H9 (cell line): ENCODE measurements around the gene TP73. TPM values are rescaled to one million over a fixed set of nuclear protein-coding genes. Genes with fewer than 3 reads are reported as not detected.

ENCODE experiments used
- DNase-seq: peaks from one replicate; pipeline ENCODE4 v3.0.0-alpha.2; 2017
- H2AFZ ChIP-seq: one replicate; pipeline ENCODE4 v1.6.1; 2013; ENCODE audit warnings: mild to moderate bottlenecking, low read length, control low read depth, moderate library complexity
- H2AK5ac ChIP-seq: 2 replicates; pipeline ENCODE4 v1.6.1; 2013; ENCODE audit warnings: low read length, control low read depth, mixed read lengths; ENCODE audit not compliant: insufficient read length
- H2BK120ac ChIP-seq: one replicate; pipeline ENCODE4 v1.6.1; 2013; ENCODE audit warnings: low read depth, mild to moderate bottlenecking, low read length, control low read depth, inconsistent platforms; ENCODE audit not compliant: poor library complexity, severe bottlenecking
- H2BK12ac ChIP-seq: 2 replicates; pipeline ENCODE4 v1.6.1; 2013; ENCODE audit warnings: low read length, control low read depth, mixed read lengths, low read depth; ENCODE audit not compliant: insufficient read length
- H2BK15ac ChIP-seq: 2 replicates; pipeline ENCODE4 v1.6.1; 2013; ENCODE audit warnings: low read depth, low read length, control low read depth
- H2BK20ac ChIP-seq: one replicate; pipeline ENCODE4 v1.6.1; 2013; ENCODE audit warnings: low read depth, mild to moderate bottlenecking, low read length, control low read depth, inconsistent platforms; ENCODE audit not compliant: poor library complexity, severe bottlenecking
- H2BK5ac ChIP-seq: 2 replicates; pipeline ENCODE4 v1.6.1; 2013; ENCODE audit warnings: low read length, control low read depth, mixed read lengths; ENCODE audit not compliant: insufficient read length
- H3K14ac ChIP-seq: 2 replicates; pipeline ENCODE4 v1.6.1; 2013; ENCODE audit warnings: low read length, control low read depth; ENCODE audit not compliant: insufficient read depth
- H3K18ac ChIP-seq: 2 replicates; pipeline ENCODE4 v1.6.1; 2013; ENCODE audit warnings: low read depth, mild to moderate bottlenecking, mixed read lengths, low read length, control low read depth; ENCODE audit not compliant: insufficient read length
- H3K23ac ChIP-seq: 2 replicates; pipeline ENCODE4 v1.6.1; 2013; ENCODE audit warnings: low read length, control low read depth, mixed read lengths, low read depth; ENCODE audit not compliant: insufficient read length
- H3K23me2 ChIP-seq: 2 replicates; pipeline ENCODE4 v1.6.1; 2013; ENCODE audit warnings: low read depth, mild to moderate bottlenecking, mixed read lengths, low read length, control low read depth; ENCODE audit not compliant: insufficient read length, poor library complexity, severe bottlenecking
- H3K27ac ChIP-seq: 2 replicates; pipeline ENCODE4 v1.5.1; 2013; ENCODE audit warnings: low read length, control low read depth, mixed read lengths, low read depth; ENCODE audit not compliant: insufficient read length
- H3K27me3 ChIP-seq: 2 replicates; pipeline ENCODE4 v1.6.1; 2013; ENCODE audit warnings: low read length, control low read depth, inconsistent platforms; ENCODE audit not compliant: insufficient read depth
- H3K4ac ChIP-seq: 2 replicates; pipeline ENCODE4 v1.6.1; 2013; ENCODE audit warnings: low read depth, mild to moderate bottlenecking, control low read depth, inconsistent platforms, low read length, moderate library complexity
- H3K4me1 ChIP-seq: 2 replicates; pipeline ENCODE4 v1.6.1; 2013; ENCODE audit warnings: low read length, control low read depth, inconsistent platforms; ENCODE audit not compliant: insufficient read depth
- H3K4me2 ChIP-seq: 2 replicates; pipeline ENCODE4 v1.6.1; 2013; ENCODE audit warnings: low read length, control low read depth, mixed read lengths; ENCODE audit not compliant: insufficient read length, insufficient read depth
- H3K56ac ChIP-seq: 2 replicates; pipeline ENCODE4 v1.6.1; 2013; ENCODE audit warnings: low read depth, mild to moderate bottlenecking, mixed read lengths, low read length, control low read depth; ENCODE audit not compliant: insufficient read length
- H3K79me1 ChIP-seq: 2 replicates; pipeline ENCODE4 v1.6.1; 2013; ENCODE audit warnings: low read depth, mild to moderate bottlenecking, moderate library complexity, low read length, control low read depth, inconsistent platforms; ENCODE audit not compliant: insufficient read depth, poor library complexity, severe bottlenecking
- H3K79me2 ChIP-seq: 2 replicates; pipeline ENCODE4 v1.6.1; 2013; ENCODE audit warnings: low read length, control low read depth, inconsistent platforms; ENCODE audit not compliant: insufficient read depth
- H3K9ac ChIP-seq: 2 replicates; pipeline ENCODE4 v1.6.1; 2013; ENCODE audit warnings: low read length, control low read depth, mixed read lengths; ENCODE audit not compliant: insufficient read length; ENCODE audit errors: extremely low read depth
- H3K9me3 ChIP-seq: one replicate; pipeline ENCODE4 v1.6.1; 2013; ENCODE audit warnings: low read depth, low read length, inconsistent platforms; ENCODE audit not compliant: control insufficient read depth
- H3T11ph ChIP-seq: one replicate; pipeline ENCODE4 v1.6.1; 2013; ENCODE audit warnings: mild to moderate bottlenecking, low read length, control low read depth, inconsistent platforms
- H4K20me1 ChIP-seq: one replicate; pipeline ENCODE4 v1.6.1; 2013; ENCODE audit not compliant: control insufficient read depth, insufficient read length, insufficient read depth
- H4K5ac ChIP-seq: 2 replicates; pipeline ENCODE4 v1.6.1; 2013; ENCODE audit warnings: low read depth, mild to moderate bottlenecking, mixed read lengths, low read length, control low read depth; ENCODE audit not compliant: insufficient read length
- H4K8ac ChIP-seq: replicated peaks from 2 replicates; pipeline ENCODE4 v1.6.1; 2013; ENCODE audit warnings: low read length, control low read depth, mixed read lengths, low read depth; ENCODE audit not compliant: insufficient read length
- H4K91ac ChIP-seq: 2 replicates; pipeline ENCODE4 v1.6.1; 2013; ENCODE audit warnings: low read depth, mild to moderate bottlenecking, moderate library complexity, mixed read lengths, low read length, control low read depth; ENCODE audit not compliant: insufficient read length
- H3K27ac Mint-ChIP-seq, 3 experiments: 2 replicates in 2 of 3; 3 replicates in 1 of 3; pipeline ENCODE4 v1.8.0; 2020 to 2021; ENCODE audit warnings: mixed read lengths in 3 of 3, mild to moderate bottlenecking in 1 of 3, moderate library complexity in 1 of 3
- H3K27me3 Mint-ChIP-seq: 2 replicates; pipeline ENCODE4 v1.8.0; 2021; ENCODE audit warnings: low read depth, mild to moderate bottlenecking, moderate library complexity, mixed read lengths
- H3K36me3 Mint-ChIP-seq, 3 experiments: 2 replicates in 2 of 3; 3 replicates in 1 of 3; pipeline ENCODE4 v1.8.0; 2020 to 2021; ENCODE audit warnings: low read depth in 3 of 3, mixed read lengths in 3 of 3; ENCODE audit not compliant: insufficient read depth in 1 of 3
- H3K4me1 Mint-ChIP-seq, 2 experiments: 2 replicates each; pipeline ENCODE4 v1.8.0; 2020; ENCODE audit warnings: mixed read lengths in 2 of 2
- H3K4me3 Mint-ChIP-seq, 2 experiments: 2 replicates in 1 of 2; 3 replicates in 1 of 2; pipeline ENCODE4 v1.8.0; 2020 to 2021; ENCODE audit warnings: mild to moderate bottlenecking in 2 of 2, mixed read lengths in 2 of 2, moderate library complexity in 1 of 2
- H3K9me3 Mint-ChIP-seq, 2 experiments: 2 replicates in 1 of 2; 3 replicates in 1 of 2; pipeline ENCODE4 v1.8.0; 2020; ENCODE audit warnings: mild to moderate bottlenecking in 2 of 2, mixed read lengths in 2 of 2, moderate library complexity in 1 of 2
- WGBS: extraction: QIAGEN DNeasy Blood & Tissue Kit; methylation state at CpG from one replicate; pipeline ENCODE4 v1.1.7; 2013; ENCODE audit warnings: missing lambda C conversion rate, low lambda C conversion rate, mixed read lengths; ENCODE audit not compliant: insufficient read length; ENCODE audit errors: extremely low coverage; 5-methylcytosine and 5-hydroxymethylcytosine counted together
- total RNA-seq: library from RNA; stranded (reverse); gene quantifications from 2 replicates; pipeline ENCODE4 v1.2.1, GENCODE V29; 2021
- TF ChIP-seq, protein P1 (sequence below): fragments of 200-600 bp; sonication (generic); conservative IDR thresholded peaks from 3 replicates; pipeline ENCODE4 v1.8.0; 2021; ENCODE audit warnings: antibody characterized with exemption, mild to moderate bottlenecking

TP73 gene
- total RNA-seq, 1 experiment from 2014 or later, result 4.7 TPM

DNA sequence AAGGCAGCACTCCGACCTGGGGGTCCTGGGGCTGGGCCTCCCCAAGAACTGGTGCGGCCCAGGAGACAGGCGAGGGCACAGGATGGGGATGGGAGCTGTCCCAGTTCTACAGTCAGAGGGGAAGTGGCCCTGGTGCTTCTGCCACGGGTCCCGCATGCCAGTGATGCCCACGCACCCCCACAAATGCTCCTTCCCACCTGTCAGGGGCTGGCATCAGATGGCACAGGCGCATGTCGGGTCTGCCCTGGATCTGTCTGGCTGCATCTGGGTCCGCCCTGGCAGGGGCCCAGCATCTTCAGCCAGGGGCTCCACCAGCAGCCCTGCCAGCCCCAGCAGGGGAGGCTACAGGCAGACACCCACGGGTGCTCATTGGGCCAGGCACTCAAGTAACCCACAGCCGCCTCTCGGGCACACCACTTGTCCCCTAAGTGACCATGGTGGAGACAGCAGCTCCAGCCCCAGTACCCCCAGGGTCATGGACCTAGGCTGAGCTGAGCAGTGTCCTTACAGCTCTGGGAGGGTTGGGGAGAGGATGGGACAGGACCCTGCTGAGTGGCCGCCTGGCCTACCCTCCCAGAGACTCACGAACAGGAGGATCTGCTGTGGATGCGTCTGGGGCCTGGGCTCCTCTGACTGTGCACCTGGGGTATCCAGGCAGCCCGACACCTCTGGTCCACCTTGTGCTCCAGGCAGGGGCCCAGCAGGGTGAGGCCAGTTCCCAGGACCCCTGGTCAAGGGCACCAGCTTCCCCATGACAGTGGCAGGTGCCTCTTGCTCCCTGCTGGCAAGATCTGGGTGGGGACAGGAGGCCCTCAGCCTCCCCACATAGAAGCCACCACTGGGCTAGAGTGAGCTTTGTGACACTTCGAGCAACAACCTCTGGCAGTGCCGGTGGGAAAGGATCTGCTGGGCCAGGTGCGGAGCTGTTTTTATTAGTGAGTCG is 125.6 kb downstream of the TP73 start:
- H3K27ac Mint-ChIP-seq, result peak overlapping the region in 1 of 3 experiments; percentile 68; a peak in 1 of 7 replicates
- H2BK20ac ChIP-seq, result no peak overlapping the region
- H3K9ac ChIP-seq, result no peak overlapping the region
- no peak overlapping the region for H3K4me3 Mint-ChIP-seq
- H3K27me3 ChIP-seq, result no peaks in the 10 kb centered on the region
- peaks cover 5% of the 10 kb centered on the region for H3K27me3 Mint-ChIP-seq
- no peak overlapping the region for H2BK5ac ChIP-seq
- no peaks in the 10 kb centered on the region for H3K9me3 Mint-ChIP-seq
- H2AK5ac ChIP-seq, result no peak overlapping the region
- H3T11ph ChIP-seq, result no peak overlapping the region
- no peak overlapping the region for H2BK12ac ChIP-seq
- peaks cover 10 to 19% of the 10 kb centered on the region in 2 experiments for H3K4me1 Mint-ChIP-seq
- no peaks in the 10 kb centered on the region for H3K9me3 ChIP-seq
- H3K4me2 ChIP-seq, result no peak overlapping the region
- H2AFZ ChIP-seq, result no peak overlapping the region
- no peak overlapping the region for H4K5ac ChIP-seq
- no peak overlapping the region for H2BK15ac ChIP-seq
- H3K79me1 ChIP-seq, result no peaks in the 10 kb centered on the region
- H4K8ac ChIP-seq, result no peak overlapping the region
- WGBS, result no CpG with 5 or more reads among the region's 20 CpGs
- no peaks in the 10 kb centered on the region for H3K79me2 ChIP-seq
- TF ChIP-seq, protein P1, sequence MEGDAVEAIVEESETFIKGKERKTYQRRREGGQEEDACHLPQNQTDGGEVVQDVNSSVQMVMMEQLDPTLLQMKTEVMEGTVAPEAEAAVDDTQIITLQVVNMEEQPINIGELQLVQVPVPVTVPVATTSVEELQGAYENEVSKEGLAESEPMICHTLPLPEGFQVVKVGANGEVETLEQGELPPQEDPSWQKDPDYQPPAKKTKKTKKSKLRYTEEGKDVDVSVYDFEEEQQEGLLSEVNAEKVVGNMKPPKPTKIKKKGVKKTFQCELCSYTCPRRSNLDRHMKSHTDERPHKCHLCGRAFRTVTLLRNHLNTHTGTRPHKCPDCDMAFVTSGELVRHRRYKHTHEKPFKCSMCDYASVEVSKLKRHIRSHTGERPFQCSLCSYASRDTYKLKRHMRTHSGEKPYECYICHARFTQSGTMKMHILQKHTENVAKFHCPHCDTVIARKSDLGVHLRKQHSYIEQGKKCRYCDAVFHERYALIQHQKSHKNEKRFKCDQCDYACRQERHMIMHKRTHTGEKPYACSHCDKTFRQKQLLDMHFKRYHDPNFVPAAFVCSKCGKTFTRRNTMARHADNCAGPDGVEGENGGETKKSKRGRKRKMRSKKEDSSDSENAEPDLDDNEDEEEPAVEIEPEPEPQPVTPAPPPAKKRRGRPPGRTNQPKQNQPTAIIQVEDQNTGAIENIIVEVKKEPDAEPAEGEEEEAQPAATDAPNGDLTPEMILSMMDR, result no peak
- H3K27ac ChIP-seq, result no peak overlapping the region
- no peaks in the 10 kb centered on the region for H3K4me1 ChIP-seq
- peaks cover 2% of the 10 kb centered on the region for H3K23me2 ChIP-seq
- no peak overlapping the region for H2BK120ac ChIP-seq
- H3K36me3 Mint-ChIP-seq, result peaks cover 32 to 40% (median 39%) of the 10 kb centered on the region in 3 experiments
- no peak overlapping the region for H3K4ac ChIP-seq
- no peak overlapping the region for H3K23ac ChIP-seq
- H4K20me1 ChIP-seq, result no peaks in the 10 kb centered on the region
- H4K91ac ChIP-seq, result no peak overlapping the region
- no peak overlapping the region for H3K14ac ChIP-seq
- no peak overlapping the region for H3K56ac ChIP-seq
- no peak overlapping the region for H3K18ac ChIP-seq
- no peak for DNase-seq
